Measurements from ENCODE around the gene KPTN.

KPTN gene

GRCh38 chr19:47512948-47513319 is 28.9 kb upstream of the KPTN start:
- DNase-seq (ENCODE audit: low read depth) = no peak
- no peak for TF ChIP-seq CTCF (IDR thresholded peaks at IDR 0.05; ENCODE audit: control insufficient read depth, insufficient read depth, low read depth, low read length, missing control alignments)
- peak overlapping the region; percentile 30 for H3K4me3 ChIP-seq (ENCODE audit: control insufficient read depth, low read depth, low read length)

- H3K4me3 ChIP-seq (ENCODE audit: control insufficient read depth, low read depth, low read length) = peak overlapping the region; percentile 30
- TF ChIP-seq CTCF (IDR thresholded peaks at IDR 0.05; ENCODE audit: control insufficient read depth, insufficient read depth, low read depth, low read length, missing control alignments) = no peak
- DNase-seq (ENCODE audit: low read depth) = peak; percentile 31
These were observed 28.3 kb upstream of the KPTN start for GRCh38 chr19:47512183-47512947.

- no peak overlapping the region for H3K4me3 ChIP-seq (ENCODE audit: control insufficient read depth, low read depth, low read length)
- TF ChIP-seq CTCF (IDR thresholded peaks at IDR 0.05; ENCODE audit: control insufficient read depth, insufficient read depth, low read depth, low read length, missing control alignments) = no peak
- no peak for DNase-seq (ENCODE audit: low read depth)
These were observed 27.7 kb upstream of the KPTN start for GRCh38 chr19:47511681-47512080.

GRCh38 chr19:47511128-47511517 is 27.1 kb upstream of the KPTN start:
- no peak overlapping the region for H3K4me3 ChIP-seq (ENCODE audit: control insufficient read depth, low read depth, low read length)
- TF ChIP-seq CTCF (IDR thresholded peaks at IDR 0.05; ENCODE audit: control insufficient read depth, insufficient read depth, low read depth, low read length, missing control alignments) = no peak
- DNase-seq (ENCODE audit: low read depth) = no peak

GRCh38 chr19:47510516-47511127 is 26.6 kb upstream of the KPTN start:
- TF ChIP-seq CTCF (IDR thresholded peaks at IDR 0.05; ENCODE audit: control insufficient read depth, insufficient read depth, low read depth, low read length, missing control alignments) = no peak
- H3K4me3 ChIP-seq (ENCODE audit: control insufficient read depth, low read depth, low read length) = no peak overlapping the region
- DNase-seq (ENCODE audit: low read depth) = no peak

- no peak for TF ChIP-seq CTCF (IDR thresholded peaks at IDR 0.05; ENCODE audit: control insufficient read depth, insufficient read depth, low read depth, low read length, missing control alignments)
These were observed 26.0 kb upstream of the KPTN start for GRCh38 chr19:47509973-47510372.

More at GRCh38 chr19:47509973-47510372, 26.0 kb upstream of the KPTN start:
- DNase-seq (ENCODE audit: low read depth) = no peak
- no peak overlapping the region for H3K4me3 ChIP-seq (ENCODE audit: control insufficient read depth, low read depth, low read length)

Measured in AG09309 (cell line).